HG02885 (cell line): ENCODE results near the gene DLK2.
"Not testable (repeated sequence)": the region's sequence is repeated elsewhere in the genome, so short reads cannot be mapped to it uniquely, and the experiment has no call there.

Source experiments
- ATAC-seq: cut with Tn5 transposase; IDR thresholded peaks from one replicate; pipeline ENCODE4 v1.9.1; 2021; ENCODE audit warnings: mild to moderate bottlenecking; ENCODE audit not compliant: unreplicated experiment, poor library complexity

DLK2 gene

GRCh38 chr6:43432009-43432945, 23.1 kb downstream of the DLK2 start:
- ATAC-seq: no peak

- no peak for ATAC-seq
Observed at GRCh38 chr6:43428874-43429273, 26.5 kb downstream of the DLK2 start.

DNA sequence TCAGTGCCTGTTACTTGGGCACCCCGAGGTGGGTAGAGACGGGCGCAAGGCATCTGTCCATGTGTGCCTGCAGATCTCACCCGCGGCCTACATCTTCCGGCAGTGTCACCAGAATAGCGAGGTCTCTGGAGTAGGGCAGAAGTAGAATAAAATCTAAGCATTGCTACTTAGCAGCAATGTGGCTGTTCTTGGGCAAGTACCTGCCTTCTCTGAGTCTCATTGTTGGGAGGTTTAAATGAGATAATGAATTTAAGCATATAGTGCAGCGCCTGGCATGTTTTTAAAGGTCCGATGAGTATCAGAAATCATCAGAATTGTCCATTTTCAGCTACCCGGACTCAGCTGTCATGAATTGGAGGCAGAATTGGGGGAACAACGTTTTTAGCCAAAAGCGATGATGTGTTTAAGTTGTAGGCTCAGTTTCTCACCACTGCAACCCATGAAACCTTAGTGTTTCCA, 27.2 kb downstream of the DLK2 start:
- ATAC-seq: no peak

- peak; percentile 96 for ATAC-seq
Observed at GRCh38 chr6:43427406-43428111, 27.8 kb downstream of the DLK2 start, which contains the start of gene ABCC10. TSS of gene ABCC10 (plus strand) at chr6:43427541. CDS start at chr6:43427979, 438 bp downstream.

DNA sequence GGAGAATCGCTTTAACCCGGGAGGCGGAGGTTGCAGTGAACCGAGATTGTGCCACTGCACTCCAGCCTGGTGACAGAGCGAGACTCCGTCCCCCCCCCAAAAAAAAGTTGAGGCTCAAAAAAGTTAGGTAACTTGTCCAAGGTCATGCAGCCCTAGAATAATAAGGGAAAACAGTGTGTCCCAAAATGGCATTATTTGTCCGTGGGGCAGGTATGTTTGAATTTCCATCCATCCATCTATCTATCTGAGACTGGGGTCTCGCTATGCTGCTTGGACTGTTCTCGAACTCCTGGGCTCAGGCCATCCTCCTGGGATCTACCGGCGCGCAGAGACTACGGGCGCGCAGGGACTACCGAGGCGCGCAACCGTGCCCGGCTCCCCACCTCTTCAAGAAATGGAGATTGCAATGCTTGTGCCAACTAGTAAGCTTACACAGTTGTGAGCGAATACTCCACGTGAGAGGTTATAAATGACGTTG, 28.4 kb downstream of the DLK2 start:
- no peak for ATAC-seq

GRCh38 chr6:43425083-43425482, 30.3 kb downstream of the DLK2 start:
- not testable (repeated sequence) for ATAC-seq

DNA sequence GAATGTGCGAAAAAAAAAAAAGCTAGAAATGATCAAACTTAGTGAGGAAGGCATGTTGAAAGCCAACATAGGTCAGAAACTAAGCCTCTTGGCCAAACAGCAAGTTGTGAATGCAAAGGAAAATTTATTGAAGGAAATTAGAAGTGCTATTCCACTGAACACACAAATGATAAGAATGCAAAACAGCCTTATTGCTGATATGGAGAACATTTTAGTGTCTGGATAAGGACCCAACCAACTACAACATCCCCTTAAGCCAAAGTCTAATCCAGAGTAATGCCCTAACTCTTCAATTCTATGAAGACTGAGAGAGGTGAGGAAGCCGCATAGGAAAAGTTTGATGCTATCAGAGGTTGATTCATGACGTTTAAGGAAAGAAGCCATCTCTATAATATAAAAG, 33.5 kb downstream of the DLK2 start:
- no peak for ATAC-seq

DNA sequence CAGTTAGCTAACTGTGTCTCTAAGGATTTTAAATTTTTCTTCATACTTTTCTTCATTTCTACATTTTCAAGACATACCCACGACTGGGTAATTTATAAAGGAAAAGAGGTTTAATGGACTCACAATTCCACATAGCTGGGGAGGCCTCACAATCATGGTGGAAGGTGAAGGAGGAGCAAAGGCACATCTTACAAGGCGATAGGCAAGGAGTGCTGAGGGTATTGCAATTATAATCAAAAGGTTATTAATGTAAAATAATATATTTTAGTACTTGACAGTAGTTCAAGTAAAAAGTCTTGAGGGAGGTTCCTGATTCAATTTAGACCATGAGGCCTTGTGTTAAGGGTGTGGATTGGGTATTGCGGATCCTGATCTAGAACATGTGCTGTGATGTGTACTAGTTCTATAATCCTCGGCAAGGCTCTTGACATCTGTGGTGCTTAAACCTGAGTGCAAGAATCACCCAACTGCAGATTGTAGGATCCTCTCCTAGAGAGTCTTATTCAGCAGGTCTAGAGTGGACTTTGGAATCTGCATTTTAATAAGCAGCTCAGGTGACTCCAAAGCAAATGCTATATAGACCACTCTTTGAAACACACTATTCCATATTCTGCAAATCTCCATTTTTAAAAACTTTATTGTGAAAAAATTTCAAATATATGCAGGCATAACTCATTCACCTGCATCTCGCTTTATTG, 35.2 kb downstream of the DLK2 start:
- ATAC-seq: no peak

GRCh38 chr6:43416935-43417334, 38.4 kb downstream of the DLK2 start:
- no peak for ATAC-seq

- ATAC-seq: not testable (repeated sequence)
Observed at GRCh38 chr6:43415275-43415674, 40.1 kb downstream of the DLK2 start.

DNA sequence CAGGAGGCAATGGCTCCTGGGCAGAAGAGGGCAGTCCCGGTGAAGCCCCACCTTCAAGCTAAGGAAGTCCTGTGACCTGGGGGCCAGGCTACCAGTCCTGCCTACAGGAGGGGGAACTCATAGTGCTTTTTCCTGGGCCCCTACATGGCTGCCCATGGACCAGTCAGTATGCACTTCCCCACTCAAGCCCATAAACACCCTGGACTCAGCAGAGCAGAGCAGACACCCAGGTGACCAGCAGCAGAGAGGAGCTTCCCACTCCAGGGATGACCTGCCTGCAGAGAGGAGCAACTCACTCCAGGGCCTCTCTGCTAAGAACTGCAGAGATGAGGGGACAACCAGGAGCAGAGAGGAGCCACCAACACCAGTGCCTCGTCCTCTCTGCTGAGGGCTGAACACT, 42.3 kb downstream of the DLK2 start:
- ATAC-seq: no peak

DNA sequence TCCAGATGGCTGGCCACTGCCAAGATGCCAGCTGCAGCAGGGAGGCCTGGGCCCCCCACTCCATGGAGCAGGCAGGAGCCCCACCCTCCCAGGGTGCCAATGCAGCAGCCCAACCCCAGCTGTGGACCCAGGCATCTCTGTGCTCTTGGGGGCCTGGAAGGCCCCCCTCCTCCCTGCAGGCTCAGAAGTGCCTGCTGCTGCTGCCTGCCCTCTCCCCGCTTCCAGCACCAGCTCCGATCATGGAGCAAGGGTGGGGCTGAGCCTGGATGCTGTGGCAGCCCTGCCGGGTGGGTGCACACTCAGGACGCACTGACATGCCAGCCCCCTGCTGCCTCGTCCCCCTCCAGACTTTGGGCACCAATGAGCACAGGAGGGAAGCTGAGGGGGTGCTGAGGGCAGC, 42.8 kb downstream of the DLK2 start:
- no peak for ATAC-seq

- not testable (repeated sequence) for ATAC-seq
Observed at GRCh38 chr6:43410776-43411175, 44.6 kb downstream of the DLK2 start.

- ATAC-seq: no peak
Observed at GRCh38 chr6:43408259-43408658, 47.1 kb downstream of the DLK2 start.

GRCh38 chr6:43407296-43407695, 48.1 kb downstream of the DLK2 start:
- no peak for ATAC-seq

DNA sequence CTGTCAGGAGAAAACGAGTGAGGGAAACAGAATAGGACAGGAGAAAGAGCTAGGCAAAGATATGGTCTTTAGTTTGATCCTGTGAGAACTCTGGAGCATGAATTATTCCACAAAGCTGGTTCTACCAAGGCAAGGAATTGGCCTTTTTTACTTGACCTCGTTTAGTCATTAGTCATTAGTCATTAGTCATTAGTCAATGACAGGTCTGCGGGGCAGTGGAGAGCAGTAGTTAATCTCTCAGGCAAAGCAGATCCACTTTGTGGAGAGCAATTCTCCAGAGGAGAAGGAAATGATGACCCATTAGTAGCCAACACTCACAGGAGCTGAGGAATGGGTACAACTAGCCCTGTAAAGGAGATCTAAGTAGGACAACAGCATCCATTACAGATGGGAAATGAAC, 50.0 kb downstream of the DLK2 start:
- ATAC-seq: no peak

DNA sequence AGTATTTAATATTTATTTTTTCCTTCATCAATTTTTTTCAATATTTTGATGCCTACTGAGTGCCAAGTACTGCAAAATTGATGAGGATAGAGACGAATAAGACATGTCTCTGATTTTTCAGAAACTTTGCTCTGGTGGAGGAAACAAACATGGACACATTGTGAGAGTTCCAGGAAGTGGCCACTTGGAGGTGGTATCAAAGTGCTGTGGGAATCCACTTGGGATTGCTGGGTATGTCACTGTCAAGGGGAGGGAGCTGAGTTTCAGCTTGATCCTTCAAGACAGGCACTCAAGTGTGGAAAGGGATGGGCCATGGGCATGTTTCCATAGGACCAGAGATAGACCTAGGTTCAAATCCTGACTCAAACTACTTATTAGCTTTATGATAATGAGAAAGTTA, 52.5 kb downstream of the DLK2 start:
- no peak for ATAC-seq

GRCh38 chr6:43401730-43402129, 53.6 kb downstream of the DLK2 start:
- ATAC-seq: no peak
